HL-60/S4 treated with phorbol 12-myristate 13-acetate at 8.2 ng/mL for 4 days and 3 days (cell line): ENCODE data around the gene ZSWIM4.

Experiments
- in situ Hi-C: fragments of 300-500 bp; cut with MboI; formaldehyde crosslinking; loops from 2 replicates; pipeline ENCODE4 v1.15.0; 2022; ENCODE audit warnings: low sequenced_read_pairs

The ZSWIM4 gene

DNA sequence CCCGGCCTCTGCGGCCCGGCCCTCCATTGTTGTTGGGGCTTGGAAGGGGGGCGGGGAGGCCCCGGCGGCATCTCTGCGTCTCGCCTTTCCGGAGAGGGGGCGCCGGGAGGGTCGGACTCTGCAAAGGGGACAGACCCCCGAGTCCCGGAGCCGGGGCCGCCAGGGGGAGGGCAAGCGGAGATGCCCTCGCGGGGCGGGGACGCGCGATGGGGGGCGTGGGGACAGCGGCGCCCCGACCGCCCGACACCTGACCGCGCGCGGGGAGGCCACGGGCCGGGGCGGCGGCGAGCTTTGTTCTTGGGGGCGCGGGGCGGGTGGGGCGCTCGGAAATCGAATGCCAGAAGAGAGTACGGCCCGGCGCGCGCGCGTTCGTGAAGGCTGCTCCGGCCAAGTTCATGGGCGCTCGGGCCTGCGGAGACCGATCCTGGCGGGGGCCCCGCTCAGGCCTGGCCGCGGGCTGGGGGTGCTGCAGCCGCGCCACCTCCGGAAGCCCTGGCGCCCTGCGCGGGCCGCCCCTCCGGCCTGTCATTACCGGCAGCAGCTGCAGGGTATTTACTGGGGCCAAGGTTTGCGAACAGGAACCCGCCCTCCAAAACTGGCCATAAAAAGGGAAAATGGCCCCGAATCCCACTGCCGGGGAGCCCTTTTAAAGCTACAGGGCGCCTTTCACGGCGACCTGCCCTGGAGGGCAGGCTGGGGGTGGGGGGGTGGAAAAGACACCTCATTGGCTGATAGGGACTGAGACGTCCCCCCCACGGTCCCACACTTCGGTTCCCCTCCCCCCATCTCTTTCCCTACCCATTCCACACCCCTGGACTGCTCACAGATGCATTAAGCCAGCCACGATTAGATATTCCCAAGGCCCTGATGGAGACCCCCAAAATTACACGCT, 70.6 kb downstream of the ZSWIM4 start:
- in situ Hi-C loops: loop anchor here (25.0 kb wide), 1 partner anchor 254 kb away; no protein-coding TSS in a partner anchor

DNA sequence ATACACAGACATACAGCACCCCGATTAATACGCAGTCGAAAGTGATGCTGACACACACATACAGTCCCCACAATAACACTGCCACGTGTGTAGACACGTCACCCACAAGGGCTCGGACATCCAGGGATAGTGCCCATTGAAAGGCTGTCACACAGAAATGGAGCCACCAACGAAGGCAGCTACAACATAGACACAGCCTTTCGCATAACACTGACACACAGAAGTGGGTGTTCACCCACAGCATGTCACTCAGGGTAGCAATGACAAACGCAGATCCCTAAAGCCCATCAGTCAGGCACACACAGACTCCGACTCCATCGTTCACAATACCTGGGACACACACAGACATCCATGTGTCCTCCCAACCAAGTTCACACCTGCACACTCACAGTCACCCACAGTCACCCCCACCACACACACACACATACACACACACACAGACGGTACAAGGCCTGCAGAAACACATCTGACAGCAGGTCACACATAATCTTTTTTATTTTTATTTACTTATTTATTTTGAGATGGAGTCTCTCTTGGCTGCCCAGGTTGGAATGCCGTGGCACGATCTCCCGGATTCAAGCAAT, 71.3 kb downstream of the ZSWIM4 start:
- in situ Hi-C loops: loop anchor here (25.0 kb wide), 1 partner anchor 254 kb away; no protein-coding TSS in a partner anchor

DNA sequence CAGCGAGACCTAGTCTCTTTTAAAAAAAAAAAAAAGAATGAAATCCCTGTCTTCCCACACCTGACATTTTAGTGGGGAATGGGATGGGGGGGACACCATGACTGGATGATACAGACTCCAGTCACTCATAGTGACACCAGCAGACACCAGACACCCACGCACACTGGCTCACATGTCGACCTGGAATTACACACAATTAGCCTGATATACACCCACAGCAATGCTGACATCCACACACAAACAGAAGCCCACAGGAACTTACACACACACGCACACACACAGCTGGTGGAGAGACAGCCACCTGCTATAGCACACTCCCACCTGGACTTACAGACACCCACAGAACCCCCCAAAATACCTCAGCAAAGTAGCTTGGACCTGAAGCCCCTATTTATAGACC, 73.4 kb downstream of the ZSWIM4 start:
- in situ Hi-C loops: loop anchor here (25.0 kb wide), 1 partner anchor 256 kb away; no protein-coding TSS in a partner anchor

DNA sequence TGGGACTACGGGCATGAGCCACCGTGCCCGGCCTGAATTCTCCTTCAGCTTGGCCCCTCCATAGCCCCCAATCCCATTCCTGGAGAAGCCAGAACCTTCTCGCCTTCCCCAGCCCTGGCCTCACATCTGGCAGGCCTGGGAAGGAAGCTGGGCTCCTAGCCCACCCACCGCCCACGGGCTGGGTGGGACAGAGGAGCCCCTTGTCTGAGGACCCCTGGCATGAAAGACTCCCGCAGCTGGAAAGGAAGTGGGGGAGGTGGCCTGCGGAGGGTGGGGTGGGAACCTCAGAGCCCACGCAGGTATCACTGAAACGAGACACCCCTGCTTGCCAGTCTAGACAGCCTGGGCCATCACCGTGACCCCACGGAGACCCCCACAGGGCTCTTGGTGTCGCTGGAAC, 74.0 kb downstream of the ZSWIM4 start:
- in situ Hi-C loops: loop anchor here (25.0 kb wide), 1 partner anchor 257 kb away; no protein-coding TSS in a partner anchor

DNA sequence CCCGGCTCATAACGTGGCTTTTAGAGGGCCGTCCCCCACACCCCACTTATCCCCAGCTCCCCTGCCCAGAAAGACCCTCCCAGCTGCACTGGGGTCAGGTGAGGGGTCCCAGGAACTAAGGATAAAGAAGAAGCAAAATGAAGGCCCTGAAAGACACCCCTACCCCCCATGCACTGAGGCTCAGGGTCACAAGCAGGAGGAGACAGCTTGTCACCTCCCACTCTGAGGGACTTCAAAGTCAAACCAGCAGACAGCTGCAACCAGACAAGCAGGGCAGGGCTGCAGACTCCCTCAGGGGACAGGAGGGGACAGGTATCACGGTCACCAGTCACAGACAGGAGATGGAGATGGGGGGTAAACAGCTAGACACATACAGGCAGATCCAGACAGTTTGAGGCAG, 75.6 kb downstream of the ZSWIM4 start:
- in situ Hi-C loops: loop anchor here (25.0 kb wide), 1 partner anchor 259 kb away; no protein-coding TSS in a partner anchor

DNA sequence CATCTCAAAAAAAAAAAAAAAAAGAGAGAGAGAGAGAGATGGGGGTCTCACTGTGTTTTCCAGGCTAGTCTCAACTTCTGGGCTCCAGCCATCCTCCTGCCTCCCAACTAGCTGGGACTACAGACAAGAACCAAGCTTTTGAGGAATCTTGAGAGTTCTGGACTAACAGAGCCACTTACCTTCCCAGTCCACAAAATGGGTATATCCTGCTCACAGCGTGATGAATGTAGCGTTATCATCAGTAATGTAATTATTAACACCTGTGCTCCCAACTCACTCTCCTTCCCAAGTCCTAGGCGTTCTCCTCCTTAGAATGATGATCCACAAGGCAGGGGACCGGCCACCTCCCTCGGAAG, 77.1 kb downstream of the ZSWIM4 start:
- in situ Hi-C loops: loop anchor here (25.0 kb wide), 1 partner anchor 260 kb away; no protein-coding TSS in a partner anchor

DNA sequence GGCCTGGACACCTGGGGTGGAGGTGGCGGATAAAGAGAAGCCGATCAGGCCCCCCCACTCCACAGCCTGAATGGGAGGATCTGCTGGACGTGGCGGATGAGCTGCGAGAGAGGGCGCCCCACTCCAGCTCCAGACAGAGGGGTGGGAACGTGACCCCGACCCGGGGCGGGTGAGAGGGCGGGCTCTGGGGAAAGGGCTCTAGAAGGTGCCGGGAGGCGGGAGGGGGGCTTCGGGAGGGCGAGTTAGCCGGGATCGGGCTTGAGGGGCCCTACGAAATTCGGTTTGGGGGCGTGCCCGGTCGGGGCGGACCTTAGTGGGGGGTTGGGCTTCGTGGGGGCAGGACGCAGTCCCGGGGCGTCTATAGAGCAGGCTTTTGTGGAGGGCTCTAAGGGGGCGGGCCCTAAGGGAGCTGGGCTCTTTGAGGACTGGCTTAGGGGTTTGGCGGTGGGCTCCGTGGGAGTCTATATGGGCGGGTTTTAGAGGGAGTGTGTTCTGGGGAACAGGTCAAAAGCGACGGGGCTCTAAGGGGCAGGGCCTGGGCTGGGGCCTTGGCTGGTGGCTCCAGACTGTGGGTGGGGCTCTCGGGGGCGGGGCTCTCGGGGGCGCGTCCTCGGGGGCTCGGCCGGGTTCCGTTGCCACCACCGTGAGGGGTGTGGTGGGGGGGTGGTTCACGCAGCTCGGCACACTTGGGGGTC, 77.6 kb downstream of the ZSWIM4 start:
- in situ Hi-C loops: loop anchor here (25.0 kb wide), 1 partner anchor 261 kb away; no protein-coding TSS in a partner anchor

DNA sequence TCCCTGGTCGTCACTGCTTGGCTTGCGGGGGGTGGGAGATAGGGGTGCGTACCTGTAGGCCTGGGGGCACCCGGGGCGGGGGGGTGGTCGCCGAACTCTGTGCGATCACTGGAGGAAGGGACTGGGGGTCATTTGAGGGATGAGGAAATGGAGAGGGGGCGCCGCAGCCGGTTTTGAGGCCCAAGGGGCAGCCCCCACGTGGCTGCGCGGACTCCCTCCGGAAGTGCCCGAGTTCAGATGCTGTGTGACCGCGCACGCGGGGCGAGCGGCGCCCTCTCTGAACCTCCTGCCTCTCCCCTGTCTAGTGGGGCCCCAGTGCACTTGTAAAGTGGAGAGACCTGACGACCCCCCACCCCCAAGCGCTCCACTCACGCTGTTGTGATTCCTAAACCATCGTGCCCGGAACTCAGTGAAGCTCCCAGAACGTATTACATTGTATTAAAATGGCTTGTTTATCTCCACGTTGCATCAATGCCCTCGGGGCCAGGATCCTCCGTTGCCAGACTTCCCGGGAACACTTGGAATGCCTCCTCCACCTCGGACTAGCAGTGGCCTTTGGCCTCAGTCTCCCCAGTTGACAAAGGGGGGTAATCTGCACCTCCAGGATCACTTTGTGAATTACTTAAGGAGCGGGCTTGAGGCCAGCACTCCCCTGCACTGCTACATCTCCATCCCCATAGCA, 78.7 kb downstream of the ZSWIM4 start:
- in situ Hi-C loops: loop anchor here (25.0 kb wide), 1 partner anchor 262 kb away; no protein-coding TSS in a partner anchor

DNA sequence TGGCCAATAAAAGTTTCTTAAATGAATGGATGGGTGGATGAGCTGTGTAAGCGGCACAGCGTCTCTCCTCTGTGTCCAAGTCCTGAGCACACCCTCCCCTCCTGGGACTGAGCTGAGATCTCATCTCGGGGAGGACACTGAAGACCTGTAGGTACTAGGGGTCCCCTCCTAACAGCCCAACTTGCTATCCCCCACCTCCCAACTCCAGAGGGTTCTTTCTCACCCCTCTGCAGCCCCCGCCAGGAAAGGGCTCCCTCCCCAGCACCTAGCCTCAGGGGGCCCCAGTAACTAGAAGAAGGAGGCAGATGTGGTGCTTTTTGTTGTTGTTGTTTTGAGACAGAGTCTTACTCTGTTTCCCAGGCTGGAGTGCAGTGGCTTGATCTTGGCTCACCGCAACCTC, 80.6 kb downstream of the ZSWIM4 start:
- in situ Hi-C loops: no loop called here

DNA sequence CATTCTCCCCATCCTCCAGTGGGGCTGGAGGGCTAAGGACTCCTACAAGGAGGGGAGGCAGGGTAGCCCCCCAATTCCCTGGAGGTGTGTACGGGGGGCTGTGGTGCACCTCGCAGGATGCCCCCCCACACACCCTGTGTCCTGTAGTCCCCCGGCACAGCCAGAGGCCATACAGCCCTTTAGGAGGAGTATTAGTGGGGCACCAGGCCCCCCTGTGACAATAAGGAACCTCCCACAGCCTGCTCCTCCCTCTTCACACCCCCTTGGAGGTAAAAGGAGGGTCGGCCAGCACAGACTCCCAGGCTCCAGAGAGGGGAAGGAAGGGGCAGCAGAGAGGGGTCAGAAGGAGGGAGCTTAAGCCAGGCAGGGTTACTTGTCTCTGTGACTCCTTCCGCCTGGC, 81.6 kb downstream of the ZSWIM4 start, which contains the start of gene NANOS3:
TSS of gene NANOS3 (plus strand) at position 301 of the 400 bp plus-strand sequence. CDS start 115 bp downstream, outside the sequence.
- in situ Hi-C loops: no loop called here

DNA sequence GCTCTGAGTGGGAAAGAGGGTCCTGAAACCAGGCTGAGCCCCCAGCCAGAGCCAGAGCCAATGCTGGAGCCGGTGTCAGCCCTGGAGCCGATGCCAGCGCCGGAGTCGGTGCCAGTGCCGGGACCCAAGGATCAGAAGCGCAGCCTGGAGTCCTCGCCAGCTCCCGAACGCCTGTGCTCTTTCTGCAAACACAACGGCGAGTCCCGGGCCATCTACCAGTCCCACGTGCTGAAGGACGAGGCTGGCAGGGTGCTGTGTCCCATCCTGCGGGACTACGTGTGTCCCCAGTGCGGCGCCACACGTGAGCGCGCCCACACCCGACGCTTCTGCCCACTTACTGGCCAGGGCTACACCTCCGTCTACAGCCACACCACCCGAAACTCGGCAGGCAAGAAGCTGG, 82.1 kb downstream of the ZSWIM4 start:
- in situ Hi-C loops: no loop called here

DNA sequence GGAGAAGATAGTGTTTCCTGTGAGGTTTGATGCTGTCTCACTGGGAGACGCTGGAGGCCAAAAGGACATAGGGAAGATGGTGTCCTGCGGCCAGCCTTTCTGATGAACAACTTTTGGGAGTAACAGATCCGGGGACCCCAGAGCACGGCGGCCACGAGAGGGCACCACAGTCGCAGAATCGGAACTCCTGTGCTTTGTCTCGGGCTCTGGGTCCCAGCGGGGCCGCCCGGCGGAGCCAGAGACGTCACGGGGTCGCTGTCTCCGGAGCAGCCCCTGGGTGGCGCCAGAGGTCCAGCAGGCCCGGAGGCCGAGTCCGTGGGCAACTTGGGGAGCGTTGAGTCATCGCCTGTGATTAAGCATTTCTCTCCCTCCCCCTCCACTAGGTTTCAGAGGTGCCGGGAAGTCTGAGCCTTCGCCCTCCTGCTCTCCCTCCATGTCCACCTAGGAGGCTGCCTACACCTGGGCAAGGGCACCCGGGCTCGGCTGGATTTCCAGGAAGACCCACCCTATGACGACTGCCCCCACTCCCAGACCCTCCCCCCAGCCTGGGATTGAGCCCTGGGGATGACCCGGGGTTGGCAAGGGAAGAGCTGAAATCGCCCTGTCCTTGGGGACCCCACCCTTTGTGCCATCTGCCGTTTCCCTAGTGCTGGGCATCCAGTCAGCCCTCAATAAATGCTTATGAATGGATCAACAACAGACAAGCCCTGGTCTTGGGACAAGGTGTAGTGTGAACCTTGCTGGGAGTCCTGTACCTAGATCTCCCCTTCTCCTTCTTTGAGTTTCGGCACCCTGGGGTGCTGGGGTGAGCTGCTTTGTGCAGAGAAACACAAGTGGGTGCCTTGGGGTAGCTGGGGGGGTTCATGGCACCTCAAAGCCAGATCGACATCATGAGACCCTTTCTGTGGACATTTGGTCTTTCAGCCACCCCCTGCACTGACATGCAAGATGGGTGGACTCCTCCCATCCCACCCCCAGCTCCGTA, 85.1 kb downstream of the ZSWIM4 start:
- in situ Hi-C loops: loop anchor here (10.0 kb wide), 1 partner anchor 194 kb away; the partner anchor contains the start of gene MISP3

DNA sequence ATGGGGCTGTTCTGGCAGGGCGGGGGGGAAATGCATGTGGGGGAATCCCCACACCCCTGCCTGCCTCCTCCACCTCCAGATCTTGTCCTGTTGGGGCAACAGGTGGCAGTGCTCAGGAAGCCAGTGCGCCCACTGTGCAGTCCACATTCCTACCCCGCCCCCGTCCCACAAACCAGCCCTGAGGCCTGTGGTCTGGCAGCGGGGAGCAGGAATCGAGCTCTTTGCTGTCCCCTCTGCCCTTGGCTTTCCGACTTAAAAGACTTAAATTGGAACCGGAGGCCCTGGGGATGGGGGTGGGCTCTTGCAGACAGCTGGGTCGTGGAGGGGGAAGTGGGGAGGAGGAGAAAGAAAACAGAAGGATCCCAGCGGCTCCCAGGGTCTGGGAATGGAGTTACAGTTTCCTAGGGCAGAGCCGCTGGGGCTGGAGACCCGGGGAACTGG, 86.0 kb downstream of the ZSWIM4 start:
- in situ Hi-C loops: loop anchor here (10.0 kb wide), 1 partner anchor 194 kb away; the partner anchor contains the start of gene MISP3
